ENCODE data around the gene NLRP1.

DNA sequence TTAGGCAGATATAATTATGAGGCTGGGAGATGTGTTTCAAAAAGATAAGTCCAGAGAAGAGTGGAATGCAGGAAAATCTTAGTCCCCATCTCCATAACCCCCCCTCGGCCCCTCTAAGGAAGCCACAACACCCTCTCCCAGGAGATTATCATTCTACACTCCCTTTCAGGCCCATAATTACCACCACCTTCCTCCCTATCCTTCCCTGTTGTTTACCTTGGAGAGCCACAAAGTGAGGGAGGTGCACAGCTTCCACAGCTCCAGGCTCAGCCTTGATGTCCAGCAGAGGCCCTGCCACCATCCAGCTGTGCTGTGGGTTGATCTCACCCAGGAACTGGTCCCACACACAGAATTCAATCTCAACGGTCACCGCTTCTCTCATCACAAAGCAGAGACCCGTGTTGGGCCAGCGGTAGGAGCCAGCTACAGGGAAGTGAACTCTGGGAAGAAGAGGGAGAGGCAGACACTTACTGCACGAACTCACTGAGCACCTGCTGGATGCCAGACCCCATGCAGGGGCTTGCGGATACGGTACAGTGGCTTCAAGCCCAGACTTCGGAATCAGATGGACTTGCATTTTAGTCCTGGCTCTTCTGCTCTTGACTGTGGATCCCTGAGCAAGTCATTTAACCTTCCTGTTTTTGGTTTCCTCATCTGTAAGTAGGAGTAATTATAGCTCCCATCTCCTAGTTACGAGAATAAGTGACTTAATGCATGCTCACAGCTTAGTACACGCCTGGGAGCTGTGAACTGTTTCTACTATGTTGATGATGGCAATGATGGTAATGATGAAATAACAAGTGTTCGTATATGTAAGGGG lies 53.8 kb downstream of the NLRP1 start:
- TF ChIP-seq, protein P1, sequence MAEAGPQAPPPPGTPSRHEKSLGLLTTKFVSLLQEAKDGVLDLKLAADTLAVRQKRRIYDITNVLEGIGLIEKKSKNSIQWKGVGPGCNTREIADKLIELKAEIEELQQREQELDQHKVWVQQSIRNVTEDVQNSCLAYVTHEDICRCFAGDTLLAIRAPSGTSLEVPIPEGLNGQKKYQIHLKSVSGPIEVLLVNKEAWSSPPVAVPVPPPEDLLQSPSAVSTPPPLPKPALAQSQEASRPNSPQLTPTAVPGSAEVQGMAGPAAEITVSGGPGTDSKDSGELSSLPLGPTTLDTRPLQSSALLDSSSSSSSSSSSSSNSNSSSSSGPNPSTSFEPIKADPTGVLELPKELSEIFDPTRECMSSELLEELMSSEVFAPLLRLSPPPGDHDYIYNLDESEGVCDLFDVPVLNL (IDR thresholded peaks at IDR 0.05; ENCODE audit: low read depth, low read length), result no peak
- TF ChIP-seq KLF5 (IDR thresholded peaks at IDR 0.05; ENCODE audit: partially characterized antibody), result no peak
- no peak for TF ChIP-seq RBBP5 (conservative IDR thresholded peaks at IDR 0.05)
